ENCODE results near the gene ZNF319.

ZNF319 gene

DNA sequence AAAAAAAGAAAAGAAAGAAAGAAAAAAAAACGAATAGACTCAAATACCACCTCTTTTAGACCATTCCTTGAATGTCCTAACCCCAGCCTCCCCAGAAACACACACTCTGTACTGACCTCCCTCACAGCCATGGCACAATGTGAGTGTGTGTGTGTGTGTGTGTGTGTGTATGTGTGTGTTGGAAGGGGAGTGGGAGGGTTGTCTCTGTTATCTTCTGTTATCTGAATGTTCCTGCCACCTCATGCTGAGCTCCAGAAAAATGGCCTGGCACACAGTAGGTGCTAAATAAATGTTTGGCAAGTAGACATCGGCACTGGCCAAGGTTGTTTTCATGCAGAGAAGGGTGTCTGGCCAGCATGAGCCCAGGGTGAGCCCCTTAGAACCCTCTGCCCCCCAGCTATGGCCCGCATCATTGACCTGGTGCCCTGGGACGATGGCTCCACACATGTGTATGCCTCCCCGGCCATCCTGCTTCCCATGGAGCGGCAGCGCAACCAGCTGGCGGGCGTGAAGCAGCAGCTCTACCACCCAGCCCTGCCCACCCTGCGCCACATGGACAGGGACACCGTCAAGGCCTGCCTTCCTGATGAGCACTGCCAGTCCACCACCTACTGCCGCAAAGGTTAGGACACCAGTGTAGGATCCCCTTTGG, 22.9 kb downstream of the ZNF319 start:
- no peak for DNase-seq (ENCODE audit: low read depth in 3 of 3)

DNA sequence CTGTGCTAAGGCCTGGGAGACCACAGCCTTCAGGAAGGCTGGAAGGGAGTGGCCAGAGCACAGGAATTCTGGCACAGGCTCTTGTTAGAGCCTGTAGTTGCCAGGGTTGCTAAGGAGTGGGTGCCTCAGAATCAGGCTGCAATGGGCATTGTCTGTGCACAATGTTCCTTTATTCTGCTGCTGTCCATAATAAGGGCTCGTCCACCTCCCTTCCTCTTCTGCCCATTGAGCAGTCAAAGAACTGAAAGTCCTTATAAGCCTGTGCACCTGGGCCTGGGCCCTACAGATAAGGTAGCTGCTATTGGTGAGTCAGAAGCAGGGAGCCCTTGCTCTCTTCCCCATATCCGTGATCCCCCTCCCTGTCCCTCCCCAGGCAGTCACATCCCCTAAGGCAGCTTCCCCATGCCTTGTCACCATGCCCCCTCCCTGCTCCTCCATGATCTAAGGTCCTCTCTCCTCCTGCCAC, 24.1 kb downstream of the ZNF319 start:
- no peak for DNase-seq (ENCODE audit: low read depth in 3 of 3)

DNA sequence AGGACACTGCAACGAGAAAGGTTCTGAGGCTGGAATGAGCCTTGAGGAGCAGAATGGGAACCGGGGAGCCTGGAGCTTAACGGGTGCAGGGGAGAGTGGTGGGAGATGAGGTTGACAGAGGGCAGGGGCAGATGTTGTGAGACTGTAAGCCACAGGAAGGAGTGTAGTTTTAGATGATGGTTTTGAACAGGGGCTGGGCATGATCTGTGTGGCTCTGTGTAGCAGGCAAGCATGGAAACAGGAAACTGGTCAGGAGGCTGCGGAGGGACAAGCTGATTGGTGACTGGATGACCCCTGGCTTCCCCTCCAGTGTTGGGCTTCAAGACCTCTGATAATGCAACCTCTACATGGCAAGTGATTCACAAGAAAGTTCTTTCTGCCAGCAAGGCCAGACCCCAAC, 28.2 kb downstream of the ZNF319 start:
- DNase-seq (ENCODE audit: low read depth in 3 of 3): no peak

DNA sequence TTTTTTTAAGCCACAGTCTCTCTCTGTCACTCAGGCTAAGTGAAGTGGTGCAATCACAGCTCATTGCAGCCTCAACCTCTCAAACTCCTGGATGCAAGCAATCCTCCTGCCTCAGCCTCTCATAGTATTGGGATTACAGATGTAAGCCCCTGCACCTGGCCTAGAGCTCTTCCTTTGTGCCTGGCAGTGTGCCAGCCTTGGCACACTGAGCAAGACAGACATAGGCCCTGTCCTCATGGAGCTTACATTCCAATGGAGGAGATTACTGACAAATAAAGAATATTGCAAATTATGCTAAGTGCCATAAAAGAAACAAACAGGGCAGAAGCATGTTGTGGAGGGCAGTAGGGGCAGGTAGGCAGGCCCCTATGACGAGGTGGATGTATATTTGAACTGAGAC, 28.6 kb downstream of the ZNF319 start:
- DNase-seq (ENCODE audit: low read depth in 3 of 3): no peak

DNA sequence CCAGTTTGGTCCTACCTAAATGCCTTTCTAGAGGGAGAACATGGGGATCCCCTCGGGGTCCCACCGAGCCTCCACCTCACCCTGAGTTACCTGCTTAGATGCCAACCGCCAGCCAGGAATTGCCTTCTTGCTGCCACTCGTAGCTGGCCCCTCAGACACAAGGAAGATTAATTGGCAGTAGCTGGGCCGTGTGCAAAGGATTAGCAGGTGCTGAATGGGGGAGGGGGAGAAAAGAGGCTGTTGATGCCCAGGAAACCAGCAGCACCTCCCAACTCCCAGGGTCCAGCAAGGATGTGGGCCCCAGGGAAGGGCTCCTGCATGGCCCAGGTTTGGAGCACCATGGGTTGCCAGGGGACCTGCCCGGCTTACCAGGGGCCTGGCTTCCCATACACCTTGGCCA, 29.5 kb downstream of the ZNF319 start, which contains the start of gene CNGB1:
Gene CNGB1 (minus strand): TSS at position 159 of the 400 bp plus-strand sequence. CDS start 3,842 bp downstream, outside the sequence.
- DNase-seq (ENCODE audit: low read depth in 3 of 3): no peak

DNA sequence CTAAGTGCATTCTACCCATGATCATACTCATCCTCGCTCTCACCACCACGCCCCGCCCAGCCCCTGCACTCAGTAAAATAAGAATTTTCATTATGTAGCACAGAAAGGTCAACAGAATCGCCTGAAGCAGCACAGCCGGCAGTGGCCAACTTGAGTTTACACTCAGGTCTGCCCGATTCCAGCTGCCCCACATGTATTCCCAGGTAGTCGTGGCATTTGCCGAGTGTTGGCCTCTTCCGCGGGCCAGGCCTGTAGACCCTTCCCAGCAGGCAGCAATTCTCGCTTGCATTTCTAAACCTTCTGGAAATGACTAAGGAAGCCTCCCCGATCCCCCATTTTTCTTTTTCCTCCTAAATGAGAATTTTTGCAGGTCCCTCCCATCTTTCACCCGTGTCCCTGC, 30.2 kb downstream of the ZNF319 start:
- DNase-seq (ENCODE audit: low read depth in 3 of 3): no peak

DNA sequence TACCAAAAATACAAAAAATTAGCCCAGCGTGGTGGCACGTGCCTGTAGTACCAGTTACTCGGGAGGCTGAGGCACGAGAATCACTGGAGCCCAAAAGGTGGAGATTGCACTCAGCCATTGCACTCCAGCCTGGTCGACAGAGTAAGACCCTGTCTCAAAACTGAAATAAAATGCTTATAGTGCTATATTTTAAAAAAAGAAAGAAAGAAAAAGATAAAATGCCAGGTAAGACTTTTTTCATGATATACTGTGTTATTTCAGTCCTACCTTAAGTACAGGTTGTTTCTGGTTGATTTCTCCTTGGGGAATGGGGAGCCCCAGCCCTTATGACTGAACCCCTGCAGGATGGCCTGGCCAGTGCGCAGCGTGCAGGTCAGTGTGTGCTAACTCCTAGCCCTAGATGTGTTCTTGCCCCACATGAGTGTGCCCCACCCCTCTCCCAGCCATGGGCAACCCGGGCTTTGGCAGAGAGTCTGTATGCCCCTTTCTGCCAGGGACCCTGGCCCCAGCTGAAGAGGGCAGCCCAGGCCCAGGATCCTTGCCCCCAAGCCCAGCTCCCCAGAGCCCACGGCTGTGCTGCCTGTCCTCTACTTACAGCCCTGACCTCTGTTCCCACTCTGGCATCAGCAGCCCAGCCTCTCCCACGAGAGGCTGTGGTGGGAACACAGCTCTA, 30.9 kb downstream of the ZNF319 start:
- no peak for DNase-seq (ENCODE audit: low read depth in 3 of 3)

DNA sequence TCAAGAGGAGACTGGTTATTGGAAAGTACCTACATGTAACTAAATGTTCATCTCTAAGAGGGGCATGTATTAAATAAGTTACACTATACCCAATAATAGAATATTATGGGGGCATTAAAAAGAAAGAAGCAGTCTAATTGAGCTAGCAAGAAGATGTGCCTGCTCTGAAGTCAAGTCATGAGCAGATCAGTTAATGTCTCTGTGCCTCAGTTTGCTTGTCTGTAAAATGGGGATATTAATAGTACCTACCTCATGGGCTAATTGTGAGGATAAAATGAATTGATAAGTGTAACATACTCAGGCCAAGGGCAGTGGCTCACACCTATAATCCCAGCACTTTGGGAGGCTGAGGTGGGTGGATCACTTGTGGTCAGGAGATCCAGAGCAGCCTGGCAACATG, 32.6 kb downstream of the ZNF319 start:
- no peak for DNase-seq (ENCODE audit: low read depth in 3 of 3)

DNA sequence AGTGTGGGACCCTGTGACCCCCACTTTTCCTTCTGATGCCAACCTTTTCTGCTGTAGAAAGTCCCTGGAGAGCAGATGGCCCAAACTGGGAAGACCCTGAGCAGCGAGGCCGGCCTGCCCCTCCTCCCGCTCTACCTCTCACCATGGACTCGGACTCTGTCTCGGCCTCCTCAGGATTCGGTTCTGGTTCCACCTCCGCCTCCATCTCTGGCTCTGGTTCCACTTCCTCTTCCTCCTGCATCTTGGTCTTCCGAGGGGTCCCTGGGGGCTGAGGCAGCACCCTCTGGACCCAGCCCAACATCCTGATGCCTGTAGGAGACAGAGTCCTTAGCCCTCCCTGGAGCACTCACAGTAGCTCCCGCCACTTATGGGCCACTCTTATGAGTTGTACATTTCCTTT, 33.5 kb downstream of the ZNF319 start:
- DNase-seq (ENCODE audit: low read depth in 3 of 3): no peak

DNA sequence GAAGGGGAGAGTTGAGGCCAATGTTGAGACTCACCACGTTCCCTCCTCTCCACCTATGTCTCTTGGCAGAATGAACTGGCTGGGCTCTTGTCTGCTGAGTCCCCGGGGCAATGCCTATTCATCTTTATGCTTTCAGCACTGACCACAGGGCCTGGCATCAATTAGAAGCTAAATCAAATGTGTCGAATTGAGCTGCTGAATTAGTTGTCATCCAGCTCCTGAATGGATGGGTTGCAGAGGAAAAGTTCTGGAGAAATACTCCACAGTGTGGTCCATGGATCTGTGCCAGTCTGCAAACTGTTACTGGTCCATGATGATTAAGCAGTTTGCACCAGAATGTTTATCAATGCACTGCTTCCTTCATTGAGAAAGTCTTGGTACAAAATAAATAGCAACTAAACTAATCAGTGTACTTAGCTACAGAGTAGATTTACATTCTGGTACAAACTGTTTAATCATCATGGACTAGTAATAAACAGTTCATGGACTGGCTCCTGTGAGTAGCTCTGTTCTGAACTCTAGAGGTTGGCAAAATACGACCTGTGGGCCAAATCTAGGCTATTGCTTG, 34.2 kb downstream of the ZNF319 start:
- DNase-seq (ENCODE audit: low read depth in 3 of 3): no peak

DNA sequence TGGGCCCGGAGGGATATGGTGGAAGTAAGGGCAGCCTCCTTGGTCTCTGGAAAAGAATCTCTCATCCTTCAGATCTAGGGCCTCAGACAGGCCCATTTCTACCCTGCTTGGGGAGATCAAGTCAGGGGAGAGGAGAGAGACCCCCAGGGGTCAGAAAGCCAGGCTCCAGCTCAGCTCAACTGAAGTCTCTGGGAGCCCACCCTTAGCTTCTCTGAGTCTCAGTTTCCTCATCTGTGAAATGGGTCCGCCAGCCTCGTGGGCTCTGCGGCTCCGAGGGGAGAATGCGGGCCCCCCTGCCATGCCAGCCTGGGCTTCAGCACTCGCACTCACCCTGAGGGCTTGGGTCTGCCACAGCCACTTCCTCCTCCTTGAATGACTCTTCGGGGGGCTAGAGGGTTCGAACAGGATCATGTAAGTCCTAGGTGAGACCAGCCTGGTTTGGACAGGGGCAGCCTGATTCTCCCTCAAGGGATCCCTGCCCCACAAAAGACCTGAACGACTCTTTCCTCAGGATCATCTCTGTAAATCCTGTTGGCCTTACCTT, 36.2 kb downstream of the ZNF319 start:
- no peak for DNase-seq (ENCODE audit: low read depth in 3 of 3)

DNA sequence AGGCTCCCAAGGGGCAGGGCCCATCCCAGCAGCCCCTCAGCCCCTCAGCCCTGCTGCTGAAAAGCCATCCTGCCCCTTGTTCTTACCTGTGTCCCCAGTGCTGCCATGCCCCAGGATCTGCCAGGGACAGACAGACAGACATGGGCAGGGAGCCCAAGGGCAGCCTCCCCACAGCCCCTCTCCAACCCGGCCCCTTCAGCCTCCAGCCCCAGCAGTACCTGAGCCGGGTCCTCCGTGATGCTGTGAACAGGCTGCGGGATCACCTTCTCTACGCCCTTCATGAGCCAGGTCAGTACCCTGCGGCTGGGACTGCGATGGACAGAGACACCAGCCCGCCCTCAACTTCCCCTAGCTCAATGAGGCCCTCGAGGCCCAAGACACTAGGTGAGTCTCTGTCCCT, 37.7 kb downstream of the ZNF319 start:
- DNase-seq (ENCODE audit: low read depth in 3 of 3): no peak

DNA sequence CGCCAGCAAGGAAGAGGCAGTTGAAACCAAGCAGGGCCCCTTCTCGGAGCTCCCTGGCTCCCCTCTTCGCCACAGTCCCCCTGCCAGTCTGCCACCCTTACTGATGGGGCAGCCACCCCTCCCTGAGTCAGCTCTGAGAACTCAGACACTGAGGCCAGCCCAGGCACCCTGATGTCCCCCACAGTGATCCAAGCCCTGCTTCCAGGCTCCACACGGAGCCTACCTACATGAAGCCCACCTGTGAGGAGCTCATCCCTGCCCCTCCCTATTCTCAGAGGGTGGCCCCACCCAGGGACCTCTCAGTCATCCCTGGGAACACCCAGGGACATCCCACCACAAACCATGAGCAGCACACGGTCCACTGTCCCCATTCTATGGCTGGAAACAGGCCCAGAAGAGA, 38.4 kb downstream of the ZNF319 start:
- DNase-seq (ENCODE audit: low read depth in 3 of 3): no peak

DNA sequence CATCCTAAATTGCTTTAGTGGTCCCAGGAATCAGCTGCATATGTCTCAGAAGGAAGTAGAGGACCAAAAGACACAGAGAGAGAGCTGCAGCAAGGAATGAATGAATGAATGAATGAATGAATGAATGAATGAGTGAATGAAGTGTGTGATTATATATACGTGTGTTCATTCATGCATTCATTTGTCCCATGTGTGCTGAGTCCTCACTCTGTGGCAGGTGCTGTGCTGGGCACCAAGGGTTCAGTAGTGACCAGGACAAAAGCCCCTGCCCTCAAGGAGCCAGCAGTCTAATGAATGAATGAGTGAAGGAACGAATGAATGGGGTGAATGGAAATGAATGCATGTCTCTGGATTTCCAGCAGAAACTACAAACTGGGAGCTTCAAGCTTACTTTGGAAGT, 38.9 kb downstream of the ZNF319 start:
- no peak for DNase-seq (ENCODE audit: low read depth in 3 of 3)

DNA sequence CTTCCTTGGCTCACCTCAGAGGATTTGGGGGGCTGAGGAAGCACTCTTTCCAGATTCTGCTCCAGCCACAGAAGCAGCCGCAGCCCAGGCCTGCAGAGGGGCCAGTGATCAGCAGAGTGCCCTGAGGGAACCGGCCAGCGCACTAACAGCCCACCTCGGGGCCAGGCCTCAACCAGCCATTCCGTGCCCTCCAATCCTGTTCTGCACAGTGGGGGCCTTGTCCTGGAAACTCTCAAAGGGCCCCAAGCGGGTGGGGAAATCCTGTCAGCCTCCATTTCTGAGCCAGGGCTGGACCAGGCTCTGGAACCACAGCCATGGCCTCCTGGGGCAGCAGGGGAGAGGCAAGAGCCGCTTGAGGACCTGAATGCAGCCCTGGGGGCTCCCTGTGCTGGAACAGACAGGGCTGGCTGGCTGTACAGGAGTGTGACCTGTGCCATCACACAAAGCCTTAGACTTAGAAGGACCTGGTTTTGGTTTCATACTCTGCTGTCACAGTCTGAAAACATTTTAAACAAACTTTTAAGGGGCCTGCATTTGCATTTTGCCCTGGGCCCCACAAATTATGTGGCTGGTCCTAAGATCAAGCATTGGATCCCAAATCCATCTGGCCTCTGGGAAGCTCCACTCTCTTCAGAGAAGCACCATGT, 39.5 kb downstream of the ZNF319 start:
- no peak for DNase-seq (ENCODE audit: low read depth in 3 of 3)

DNA sequence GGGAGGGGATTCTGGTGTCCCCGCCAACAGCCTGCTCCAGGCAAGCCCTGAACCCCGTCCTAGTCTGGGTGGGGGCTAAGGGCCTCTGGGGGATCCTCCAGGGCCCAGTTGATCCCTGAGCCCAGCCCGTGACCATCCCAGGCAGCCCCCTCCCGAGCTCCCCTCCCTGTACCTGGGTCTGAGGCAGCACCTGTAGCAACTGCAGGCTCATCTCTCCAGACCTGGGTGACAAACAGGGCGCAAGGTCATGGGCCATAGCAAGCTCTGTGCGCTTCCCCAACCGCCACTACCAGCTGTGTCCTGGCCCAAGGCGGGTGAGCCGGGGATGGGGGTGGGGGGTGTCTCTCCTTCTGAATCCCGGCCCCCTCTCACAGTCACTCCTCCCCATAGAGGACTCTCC, 40.2 kb downstream of the ZNF319 start:
- no peak for DNase-seq (ENCODE audit: low read depth in 3 of 3)

DNA sequence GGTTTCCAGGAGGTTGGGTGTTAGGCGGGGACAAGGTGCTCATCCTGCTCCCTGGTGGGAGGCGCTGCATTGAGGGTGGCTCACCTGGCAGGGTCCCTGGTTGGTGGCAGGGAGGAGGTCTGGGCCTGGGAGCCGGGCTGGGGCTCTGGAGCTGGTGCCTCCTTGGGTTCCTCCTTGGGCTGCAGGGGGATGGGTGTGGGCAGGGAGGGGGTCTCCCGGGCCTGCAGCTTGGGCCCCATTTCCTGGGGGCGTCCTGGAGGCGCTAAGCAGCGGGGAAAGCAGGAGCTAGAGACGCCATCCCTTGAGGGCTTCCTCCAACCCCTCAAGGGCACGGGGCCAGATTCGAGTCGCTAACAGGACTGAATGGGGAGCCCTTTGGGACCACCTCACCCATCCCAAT, 40.7 kb downstream of the ZNF319 start:
- no peak for DNase-seq (ENCODE audit: low read depth in 3 of 3)

DNA sequence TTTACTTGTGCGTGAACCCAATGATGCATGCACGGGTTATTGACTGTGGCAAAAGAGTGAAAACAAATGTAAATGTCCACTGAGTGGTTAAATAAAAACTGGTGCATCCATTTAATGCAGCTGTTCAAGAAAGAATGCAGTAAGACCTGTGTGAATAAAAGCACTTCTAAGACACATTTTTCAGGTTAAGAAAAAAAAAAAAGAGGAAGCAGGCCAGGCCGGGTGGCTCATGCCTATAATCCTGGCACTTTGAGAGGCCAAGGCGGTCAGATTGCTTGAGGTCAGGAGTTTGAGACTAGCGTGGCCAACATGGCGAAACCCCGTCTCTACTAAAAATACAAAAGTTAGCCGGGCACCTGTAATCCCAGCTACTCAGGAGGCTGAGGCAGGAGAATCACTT, 41.4 kb downstream of the ZNF319 start:
- DNase-seq (ENCODE audit: low read depth in 3 of 3): no peak

DNA sequence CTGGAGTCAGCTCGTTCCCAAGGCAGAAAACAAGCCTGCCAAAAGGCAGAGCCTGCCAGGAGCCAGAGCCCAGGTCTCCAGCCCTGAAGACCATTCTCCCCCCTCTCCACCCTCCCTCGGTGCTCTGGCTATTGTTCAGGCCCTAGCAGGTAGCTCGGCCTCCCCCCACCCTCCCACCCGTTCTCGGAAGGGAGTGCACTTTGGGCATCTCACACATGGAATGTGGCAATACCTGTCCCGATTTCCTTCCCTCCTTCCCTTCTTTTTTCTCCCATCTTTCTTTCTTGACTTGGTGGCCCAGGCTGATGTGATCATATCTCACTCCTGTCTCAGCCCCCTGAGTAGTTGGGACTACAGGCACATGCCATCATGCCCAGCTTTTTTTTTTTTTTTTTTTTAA, 41.9 kb downstream of the ZNF319 start:
- DNase-seq (ENCODE audit: low read depth in 3 of 3): no peak

DNA sequence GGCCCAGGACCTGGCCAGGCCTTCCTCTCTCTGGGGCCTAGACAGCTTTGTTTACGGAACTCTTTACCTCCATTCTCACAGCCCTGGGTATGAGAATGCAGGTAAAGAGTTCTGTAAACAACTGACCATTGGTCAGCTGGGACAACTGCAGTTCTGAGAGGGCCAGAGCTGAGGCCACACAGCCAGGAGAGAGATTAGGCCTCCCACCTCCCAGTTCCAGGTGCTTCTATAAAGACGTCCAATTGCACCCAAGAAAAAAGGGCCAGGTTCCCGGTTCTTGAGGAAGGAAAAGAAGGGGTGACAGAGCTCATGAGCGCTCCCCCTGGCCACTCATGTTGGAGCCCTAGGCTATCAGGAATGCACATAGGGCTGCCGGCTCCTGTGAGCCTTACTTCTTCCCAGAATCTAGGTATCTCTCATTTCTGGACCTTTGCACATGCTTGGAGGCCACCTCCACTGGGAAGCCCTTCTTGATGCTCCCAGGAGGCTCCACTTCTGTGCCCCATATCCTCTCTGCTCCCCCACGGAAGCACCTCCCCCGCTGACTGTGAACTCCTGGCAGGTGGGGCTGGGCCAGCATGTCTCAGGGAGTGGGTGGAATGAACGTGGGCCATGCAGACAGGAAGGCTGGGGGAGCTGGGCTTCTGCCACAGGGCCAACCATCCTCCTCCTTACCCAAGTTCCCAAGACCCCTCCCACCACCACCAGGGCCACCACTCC, 42.6 kb downstream of the ZNF319 start:
- DNase-seq (ENCODE audit: low read depth in 3 of 3): no peak

DNA sequence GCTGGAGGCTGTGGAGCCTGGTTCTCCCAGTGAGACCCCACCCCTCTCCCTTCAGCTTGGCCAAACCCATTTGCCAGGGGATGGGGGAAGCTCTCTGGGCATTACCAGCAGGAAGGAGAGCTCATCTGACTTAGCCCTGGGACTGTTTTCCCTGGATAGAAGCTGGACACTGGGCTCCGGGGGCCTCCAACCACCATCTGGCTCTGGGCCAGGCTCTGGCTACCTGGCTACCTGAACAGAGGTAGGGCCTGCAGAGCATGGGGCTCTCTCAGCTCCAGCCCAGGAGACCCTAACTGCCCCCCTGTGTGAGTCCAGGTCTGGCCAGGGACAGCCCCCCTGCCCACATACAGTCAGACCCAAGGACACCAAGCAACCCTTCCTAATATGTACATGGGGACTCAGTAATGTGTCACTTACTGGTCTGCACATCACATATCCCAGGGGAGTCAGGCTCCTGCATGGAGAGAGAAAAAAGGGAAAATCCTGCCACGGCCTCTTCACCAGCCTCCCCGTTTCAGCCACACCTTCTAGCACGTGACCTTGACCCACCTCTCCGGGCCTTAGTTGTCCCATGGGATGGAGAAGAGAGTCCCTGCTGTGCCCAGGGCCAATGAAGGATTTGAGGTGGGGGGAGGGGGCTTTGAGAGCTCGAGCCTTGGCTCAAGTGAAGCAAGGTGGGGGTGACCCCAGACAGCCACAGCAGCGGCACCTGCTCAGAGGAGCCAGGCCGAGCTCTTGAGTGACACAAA, 43.4 kb downstream of the ZNF319 start:
- DNase-seq (ENCODE audit: low read depth in 3 of 3): no peak
